K562 (cell line): ENCODE data around the gene ARHGAP32. TPM values are rescaled to one million over a fixed set of nuclear protein-coding genes. Genes with fewer than 3 reads are reported as not detected.

Source experiments
- ATAC-seq: fragments of 200-7000 bp; cut with Tn5 transposase; 3 replicates; pipeline ENCODE4 v1.9.1; 2020; ENCODE audit warnings: moderate library complexity
- BruUV-seq: library from RNA; stranded (reverse); fragments of 400-500 nt; replicated peaks from 2 replicates; lab custom pipeline; 2021; lab: Mats Ljungman, UMichigan
- CTCF ChIA-PET: fragments of 300-600 bp; formaldehyde crosslinking; extraction: SDS; loops from one replicate; lab custom pipeline; 2021; ENCODE audit warnings: low intra/inter-chr PET ratio; lab: Yijun Ruan, JAX
- POLR2A ChIA-PET: fragments of 300-600, 350-650 bp; sonication (Branson Sonifier 250); formaldehyde crosslinking; extraction: SDS; loops from one replicate; lab custom pipeline; 2021; ENCODE audit warnings: antibody characterized with exemption, inconsistent platforms; lab: Yijun Ruan, JAX
- DNase-seq, 4 experiments: peaks; one replicate each; pipeline versions ENCODE4 v3.0.0 to v3.0.0-alpha.2; 2011 to 2018; ENCODE audit warnings: low spot score in 3 of 4, mixed read lengths in 3 of 4; ENCODE audit errors: extremely low read depth in 1 of 4
- FAIRE-seq: peaks from 2 replicates; lab custom pipeline; 2011; peaks lifted over from hg19 to GRCh38; lab: Jason Lieb, UNC
- H2AFZ ChIP-seq: 2 replicates; pipeline ENCODE4 v1.6.0; 2011; ENCODE audit warnings: low read depth, low read length, control low read depth, inconsistent platforms
- H3K27ac ChIP-seq: fragments of 200-600 bp; 3 replicates; pipeline ENCODE4 v1.8.0; 2011; ENCODE audit warnings: low read depth, mild to moderate bottlenecking, control low read depth, inconsistent platforms, low read length, moderate library complexity, mixed read lengths; ENCODE audit errors: extremely low read depth
- H3K27me3 ChIP-seq, 2 experiments: fragments of 300-600 bp in 1 of 2; 2 replicates in 1 of 2; 3 replicates in 1 of 2; pipeline versions ENCODE4 v1.6.0 to v1.8.0; 2011; ENCODE audit warnings: inconsistent platforms in 2 of 2, low read length in 2 of 2, mild to moderate bottlenecking in 1 of 2, mixed read lengths in 1 of 2, moderate library complexity in 1 of 2; ENCODE audit not compliant: control insufficient read depth in 2 of 2, insufficient read depth in 2 of 2
- H3K36me3 ChIP-seq: fragments of 300-600 bp; 3 replicates; pipeline ENCODE4 v1.8.0; 2011; ENCODE audit warnings: mild to moderate bottlenecking, low read length, inconsistent platforms; ENCODE audit not compliant: control insufficient read depth, insufficient read depth
- H3K4me1 ChIP-seq, 2 experiments: fragments of 200-600 bp in 1 of 2; replicated peaks in 1 of 2; 2 replicates in 1 of 2; 3 replicates in 1 of 2; pipeline versions ENCODE4 v1.5.1 to v1.8.0; 2011; ENCODE audit warnings: inconsistent platforms in 2 of 2, low read length in 2 of 2, mild to moderate bottlenecking in 1 of 2, mixed read lengths in 1 of 2, moderate library complexity in 1 of 2; ENCODE audit not compliant: control insufficient read depth in 2 of 2, insufficient read depth in 2 of 2
- H3K4me2 ChIP-seq: 2 replicates; pipeline ENCODE4 v1.6.1; 2011; ENCODE audit warnings: low read length, control low read depth, inconsistent platforms, mixed read lengths; ENCODE audit not compliant: insufficient read depth
- H3K4me3 ChIP-seq: fragments of 200-600 bp; sonication (generic), shearing (Covaris generic); 2 replicates; pipeline ENCODE4 v1.5.1; 2016; ENCODE audit warnings: control low read depth, inconsistent platforms
- H3K79me2 ChIP-seq: fragments of 200-600 bp; 3 replicates; pipeline ENCODE4 v1.8.0; 2011; ENCODE audit warnings: low read length, inconsistent platforms; ENCODE audit not compliant: control insufficient read depth, insufficient read depth
- H3K9ac ChIP-seq, 2 experiments: 2 replicates each; pipeline versions ENCODE4 v1.6.0 to v1.6.1; 2011; ENCODE audit warnings: low read depth in 2 of 2, low read length in 2 of 2, control low read depth in 1 of 2, inconsistent platforms in 1 of 2, mild to moderate bottlenecking in 1 of 2, mixed read lengths in 1 of 2; ENCODE audit not compliant: insufficient read depth in 1 of 2
- H3K9me1 ChIP-seq: one replicate; pipeline ENCODE4 v1.6.0; 2011; ENCODE audit warnings: inconsistent platforms, mild to moderate bottlenecking, low read length, moderate library complexity; ENCODE audit not compliant: control insufficient read depth, insufficient read depth
- H3K9me3 ChIP-seq: replicated peaks from 2 replicates; pipeline ENCODE4 v1.5.1; 2011; ENCODE audit warnings: low read depth, low read length, inconsistent platforms; ENCODE audit not compliant: control insufficient read depth, insufficient read depth
- H4K20me1 ChIP-seq: replicated peaks from 2 replicates; pipeline ENCODE4 v1.6.1; 2011; ENCODE audit warnings: low read length, inconsistent platforms, mixed read lengths; ENCODE audit not compliant: control insufficient read depth, insufficient read depth
- MAFK ChIP-seq: IDR thresholded peaks from 2 replicates; pipeline ENCODE4 v1.6.1; 2011; ENCODE audit warnings: low read length, improper control_type of control experiment
- MIER1 ChIP-seq: fragments of 450-650 bp; IDR thresholded peaks from 2 replicates; pipeline ENCODE4 v1.6.1; 2016; ENCODE audit warnings: antibody characterized with exemption, mild to moderate bottlenecking, low read depth
- NCOA4 ChIP-seq: fragments of 450-650 bp; IDR thresholded peaks from 2 replicates; pipeline ENCODE4 v1.6.1; 2018; ENCODE audit warnings: mild to moderate bottlenecking; ENCODE audit not compliant: partially characterized antibody
- POLR2G ChIP-seq: fragments of 200-400 bp; formaldehyde crosslinking; IDR thresholded peaks from 2 replicates; pipeline ENCODE4 v1.6.1; 2017; ENCODE audit warnings: low read depth, mild to moderate bottlenecking, antibody characterized with exemption, low read length, moderate library complexity
- POU5F1 ChIP-seq: fragments of 150-350 bp; IDR thresholded peaks from 2 replicates; pipeline ENCODE4 v1.6.1; 2014; ENCODE audit warnings: borderline replicate concordance, low read length, low read depth, mild to moderate bottlenecking; ENCODE audit not compliant: partially characterized antibody
- PTRF ChIP-seq: fragments of 450-650 bp; IDR thresholded peaks from 2 replicates; pipeline ENCODE4 v1.6.1; 2016; ENCODE audit warnings: mild to moderate bottlenecking, missing genetic modification characterization, missing compliant biosample characterization
- SIN3A ChIP-seq, 2 experiments: fragments of 150-350 bp in 1 of 2; IDR thresholded peaks; 2 replicates each; pipeline ENCODE4 v1.6.1; 2011 to 2016; ENCODE audit warnings: borderline replicate concordance in 2 of 2, low read depth in 2 of 2, low read length in 2 of 2, mild to moderate bottlenecking in 2 of 2, moderate library complexity in 2 of 2; ENCODE audit not compliant: control insufficient read depth in 1 of 2
- TAF7 ChIP-seq: fragments of 450-650 bp; IDR thresholded peaks from 2 replicates; pipeline ENCODE4 v1.6.1; 2016; ENCODE audit warnings: missing genetic modification characterization, missing compliant biosample characterization
- TFAM ChIP-seq: fragments of 250-450 bp; sonication (Bioruptor Pico); conservative IDR thresholded peaks from 2 replicates; pipeline ENCODE4 v1.5.0; 2021; ENCODE audit warnings: mild to moderate bottlenecking, moderate library complexity
- TSC22D4 ChIP-seq: fragments of 450-650 bp; IDR thresholded peaks from 2 replicates; pipeline ENCODE4 v1.6.1; 2016; ENCODE audit warnings: missing genetic modification characterization, missing biosample characterization, control low read depth
- ZNF224 ChIP-seq: sonication (generic); formaldehyde crosslinking; IDR thresholded peaks from 2 replicates; pipeline ENCODE4 v1.8.0; 2022; ENCODE audit warnings: mild to moderate bottlenecking, missing genetic modification reagents
- ZNF583 ChIP-seq: fragments of 250-450 bp; sonication (Bioruptor Pico); IDR thresholded peaks from 2 replicates; pipeline ENCODE4 v1.4.0; 2020
- ZNF830 ChIP-seq: fragments of 250-450 bp; sonication (Bioruptor Pico); IDR thresholded peaks from 2 replicates; pipeline ENCODE4 v1.5.0; 2021; ENCODE audit warnings: mild to moderate bottlenecking
- WGBS: fragments of 100-300 bp; shearing (Covaris generic); methylation state at CpG from one replicate; pipeline ENCODE4 v1.1.6; 2016; ENCODE audit warnings: low coverage, mixed read lengths; ENCODE audit not compliant: insufficient coverage; ENCODE audit errors: missing lambda C conversion rate; 5-methylcytosine and 5-hydroxymethylcytosine counted together
- in situ Hi-C: fragments of 300-500 bp; cut with MboI; formaldehyde crosslinking; loops from 4 replicates; pipeline ENCODE4 v1.15.0; 2018; ENCODE audit warnings: inconsistent platforms, mixed read lengths
- intact Hi-C: fragments of 100-400 bp; cut with micrococcal nuclease; formaldehyde crosslinking; loops from 2 replicates; pipeline ENCODE4 v1.14.2; 2022
- polyA plus RNA-seq, 8 experiments: library from polyadenylated mRNA; depleted of rRNA in 4 of 8; stranded (reverse) in 5 of 8; unstranded in 3 of 8; fragments of >200 nt; fragmentation: Nextera tagmentation in 2 of 8; fragmentation: Illumina TruSeq in 1 of 8; extraction: Ambion mirVana in 2 of 8; extraction: Trizol in 1 of 8; gene quantifications; 2 replicates each; pipeline versions ENCODE4 v1.2.1 to v1.2.3, GENCODE V29; 2011 to 2014; ENCODE audit warnings: inconsistent platforms in 1 of 8, missing spikeins in 1 of 8
- total RNA-seq, 7 experiments: library from RNA; depleted of rRNA in 6 of 7; stranded (reverse); fragments of >200 nt in 6 of 7; fragmentation: Illumina TruSeq in 2 of 7; extraction: Trizol in 2 of 7; gene quantifications; 2 replicates each; pipeline versions ENCODE4 v1.2.1 to v1.2.3, GENCODE V29; 2011 to 2021; ENCODE audit warnings: low replicate concordance in 1 of 7
- TF ChIP-seq, protein P1 (sequence below): fragments of 450-650 bp; formaldehyde crosslinking; IDR thresholded peaks from 2 replicates; pipeline ENCODE4 v1.4.0; 2022; ENCODE audit warnings: missing genetic modification characterization
- TF ChIP-seq, protein P2 (sequence below): fragments of 450-650 bp; IDR thresholded peaks from 2 replicates; pipeline ENCODE4 v1.6.1; 2017; ENCODE audit warnings: antibody characterized with exemption
- TF ChIP-seq, protein P3 (sequence below): fragments of 450-650 bp; formaldehyde crosslinking; IDR thresholded peaks from 2 replicates; pipeline ENCODE4 v1.4.0; 2022; ENCODE audit warnings: missing genetic modification characterization
- TF ChIP-seq, protein P4 (sequence below): sonication (generic); formaldehyde crosslinking; IDR thresholded peaks from 2 replicates; pipeline ENCODE4 v1.4.0; 2020; ENCODE audit warnings: mild to moderate bottlenecking, missing genetic modification reagents

The ARHGAP32 gene
- total and polyA plus RNA-seq, 9 of the 15 experiments (the other 6 are each of a cell fraction or from before 2014, with no cell fraction given): 0.18 TPM; not detected in 8

DNA sequence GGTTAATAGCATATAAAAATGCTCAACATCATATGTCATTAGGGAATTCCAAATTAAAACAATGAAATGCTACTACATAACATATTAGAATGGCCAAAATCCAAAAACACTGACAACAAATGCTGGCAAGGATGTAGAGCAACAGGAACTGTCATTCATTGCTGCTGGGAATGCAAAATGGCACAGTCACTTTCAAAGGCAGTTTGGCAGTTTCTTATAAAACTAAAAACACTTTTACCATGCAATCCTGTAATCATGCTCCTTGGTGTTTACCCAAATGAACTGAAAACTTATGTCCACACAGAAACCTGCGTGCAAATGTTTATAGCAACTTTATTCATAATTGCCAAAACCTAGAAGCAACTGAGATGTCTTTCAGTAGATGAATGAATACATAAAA lies 105.1 kb downstream of the ARHGAP32 start:
- POLR2A ChIA-PET: no interaction called here
- H3K36me3 ChIP-seq: no peaks in the 10 kb centered on the region
- FAIRE-seq (no peak), DNase-seq (no peak), ATAC-seq (no peak)
- no peak overlapping the region for H3K4me3 ChIP-seq
- intact Hi-C loops (no loop called here), in situ Hi-C loops (no loop called here)
- no peak overlapping the region for H3K27ac ChIP-seq
- CTCF ChIA-PET: no interaction called here
- no peak overlapping the region for H3K4me2 ChIP-seq
- no TSS peak for BruUV-seq
- no peaks in the 10 kb centered on the region for H3K4me1 ChIP-seq
- no peaks in the 10 kb centered on the region for H3K79me2 ChIP-seq
- H3K9me1 ChIP-seq: no peaks in the 10 kb centered on the region
- no peak overlapping the region for H2AFZ ChIP-seq
- no peak overlapping the region for H3K9ac ChIP-seq
- H3K27me3 ChIP-seq: no peaks in the 10 kb centered on the region
- H3K9me3 ChIP-seq: no peaks in the 10 kb centered on the region
- WGBS: 0% methylated on average over 1 of the region's 1 CpG
- H4K20me1 ChIP-seq: no peaks in the 10 kb centered on the region
- TF ChIP-seq, protein P1, sequence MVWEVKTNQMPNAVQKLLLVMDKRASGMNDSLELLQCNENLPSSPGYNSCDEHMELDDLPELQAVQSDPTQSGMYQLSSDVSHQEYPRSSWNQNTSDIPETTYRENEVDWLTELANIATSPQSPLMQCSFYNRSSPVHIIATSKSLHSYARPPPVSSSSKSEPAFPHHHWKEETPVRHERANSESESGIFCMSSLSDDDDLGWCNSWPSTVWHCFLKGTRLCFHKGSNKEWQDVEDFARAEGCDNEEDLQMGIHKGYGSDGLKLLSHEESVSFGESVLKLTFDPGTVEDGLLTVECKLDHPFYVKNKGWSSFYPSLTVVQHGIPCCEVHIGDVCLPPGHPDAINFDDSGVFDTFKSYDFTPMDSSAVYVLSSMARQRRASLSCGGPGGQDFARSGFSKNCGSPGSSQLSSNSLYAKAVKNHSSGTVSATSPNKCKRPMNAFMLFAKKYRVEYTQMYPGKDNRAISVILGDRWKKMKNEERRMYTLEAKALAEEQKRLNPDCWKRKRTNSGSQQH (CRISPR knock-in tag): no peak
- TF ChIP-seq NCOA4 (no peak), MAFK (no peak), ZNF583 (CRISPR knock-in tag) (no peak), POLR2G (no peak), TAF7 (tag) (no peak), TSC22D4 (no peak), PTRF (tag) (no peak), ZNF224 (CRISPR knock-in tag) (no peak), TFAM (CRISPR knock-in tag) (no peak), SIN3A (IDR thresholded peaks at IDR 0.05; ENCODE audit: borderline replicate concordance in 2 of 2, control insufficient read depth in 1 of 2, low read depth in 2 of 2, low read length in 2 of 2) (no peak), POU5F1 (no peak), MIER1 (no peak), ZNF830 (no peak)
- TF ChIP-seq, protein P2, sequence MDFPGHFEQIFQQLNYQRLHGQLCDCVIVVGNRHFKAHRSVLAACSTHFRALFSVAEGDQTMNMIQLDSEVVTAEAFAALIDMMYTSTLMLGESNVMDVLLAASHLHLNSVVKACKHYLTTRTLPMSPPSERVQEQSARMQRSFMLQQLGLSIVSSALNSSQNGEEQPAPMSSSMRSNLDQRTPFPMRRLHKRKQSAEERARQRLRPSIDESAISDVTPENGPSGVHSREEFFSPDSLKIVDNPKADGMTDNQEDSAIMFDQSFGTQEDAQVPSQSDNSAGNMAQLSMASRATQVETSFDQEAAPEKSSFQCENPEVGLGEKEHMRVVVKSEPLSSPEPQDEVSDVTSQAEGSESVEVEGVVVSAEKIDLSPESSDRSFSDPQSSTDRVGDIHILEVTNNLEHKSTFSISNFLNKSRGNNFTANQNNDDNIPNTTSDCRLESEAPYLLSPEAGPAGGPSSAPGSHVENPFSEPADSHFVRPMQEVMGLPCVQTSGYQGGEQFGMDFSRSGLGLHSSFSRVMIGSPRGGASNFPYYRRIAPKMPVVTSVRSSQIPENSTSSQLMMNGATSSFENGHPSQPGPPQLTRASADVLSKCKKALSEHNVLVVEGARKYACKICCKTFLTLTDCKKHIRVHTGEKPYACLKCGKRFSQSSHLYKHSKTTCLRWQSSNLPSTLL: no peak
- TF ChIP-seq, protein P3, sequence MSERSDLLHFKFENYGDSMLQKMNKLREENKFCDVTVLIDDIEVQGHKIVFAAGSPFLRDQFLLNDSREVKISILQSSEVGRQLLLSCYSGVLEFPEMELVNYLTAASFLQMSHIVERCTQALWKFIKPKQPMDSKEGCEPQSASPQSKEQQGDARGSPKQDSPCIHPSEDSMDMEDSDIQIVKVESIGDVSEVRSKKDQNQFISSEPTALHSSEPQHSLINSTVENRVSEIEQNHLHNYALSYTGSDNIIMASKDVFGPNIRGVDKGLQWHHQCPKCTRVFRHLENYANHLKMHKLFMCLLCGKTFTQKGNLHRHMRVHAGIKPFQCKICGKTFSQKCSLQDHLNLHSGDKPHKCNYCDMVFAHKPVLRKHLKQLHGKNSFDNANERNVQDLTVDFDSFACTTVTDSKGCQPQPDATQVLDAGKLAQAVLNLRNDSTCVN (CRISPR knock-in tag): no peak
- TF ChIP-seq, protein P4, sequence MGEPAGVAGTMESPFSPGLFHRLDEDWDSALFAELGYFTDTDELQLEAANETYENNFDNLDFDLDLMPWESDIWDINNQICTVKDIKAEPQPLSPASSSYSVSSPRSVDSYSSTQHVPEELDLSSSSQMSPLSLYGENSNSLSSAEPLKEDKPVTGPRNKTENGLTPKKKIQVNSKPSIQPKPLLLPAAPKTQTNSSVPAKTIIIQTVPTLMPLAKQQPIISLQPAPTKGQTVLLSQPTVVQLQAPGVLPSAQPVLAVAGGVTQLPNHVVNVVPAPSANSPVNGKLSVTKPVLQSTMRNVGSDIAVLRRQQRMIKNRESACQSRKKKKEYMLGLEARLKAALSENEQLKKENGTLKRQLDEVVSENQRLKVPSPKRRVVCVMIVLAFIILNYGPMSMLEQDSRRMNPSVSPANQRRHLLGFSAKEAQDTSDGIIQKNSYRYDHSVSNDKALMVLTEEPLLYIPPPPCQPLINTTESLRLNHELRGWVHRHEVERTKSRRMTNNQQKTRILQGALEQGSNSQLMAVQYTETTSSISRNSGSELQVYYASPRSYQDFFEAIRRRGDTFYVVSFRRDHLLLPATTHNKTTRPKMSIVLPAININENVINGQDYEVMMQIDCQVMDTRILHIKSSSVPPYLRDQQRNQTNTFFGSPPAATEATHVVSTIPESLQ (CRISPR knock-in tag): no peak
